MM.1S (cell line): ENCODE measurements around the gene MTMR12.

Experiments
- EZH2 ChIP-seq: fragments of 300-600 bp; sonication (generic); optimal IDR thresholded peaks from 2 replicates; pipeline ENCODE3; 2017; ENCODE audit warnings: low read depth, mild to moderate bottlenecking, antibody characterized with exemption, low read length, mixed read lengths
- EZH2phosphoT487 ChIP-seq: fragments of 300-600 bp; sonication (generic); IDR thresholded peaks from 2 replicates; pipeline ENCODE4 v1.6.1; 2018; ENCODE audit warnings: antibody characterized with exemption, low read length
- TF ChIP-seq, protein P1 (sequence below): fragments of 300-600 bp; sonication (generic); IDR thresholded peaks from 2 replicates; pipeline ENCODE4 v1.5.1; 2016; ENCODE audit warnings: antibody characterized with exemption, low read length, mixed read lengths

DNA sequence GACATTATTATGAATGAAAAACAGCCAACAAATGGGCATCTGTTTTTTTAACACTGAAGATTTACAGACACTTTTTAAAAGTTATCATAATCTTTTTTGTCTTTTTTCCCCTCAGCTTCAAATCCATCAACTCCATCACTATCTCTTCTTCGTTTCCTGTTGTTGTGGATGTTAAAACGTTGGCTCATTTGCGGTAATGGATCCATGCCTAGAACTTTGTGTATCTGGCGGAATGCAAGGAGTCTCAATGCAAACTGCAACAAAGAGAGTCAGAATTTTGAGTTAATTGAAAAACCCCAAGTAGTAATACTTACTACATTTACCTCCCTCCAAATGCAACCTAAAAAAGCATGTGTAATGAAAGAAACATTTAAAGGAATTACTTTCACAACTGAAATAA, 42.9 kb upstream of the MTMR12 start:
- TF ChIP-seq, protein P1, sequence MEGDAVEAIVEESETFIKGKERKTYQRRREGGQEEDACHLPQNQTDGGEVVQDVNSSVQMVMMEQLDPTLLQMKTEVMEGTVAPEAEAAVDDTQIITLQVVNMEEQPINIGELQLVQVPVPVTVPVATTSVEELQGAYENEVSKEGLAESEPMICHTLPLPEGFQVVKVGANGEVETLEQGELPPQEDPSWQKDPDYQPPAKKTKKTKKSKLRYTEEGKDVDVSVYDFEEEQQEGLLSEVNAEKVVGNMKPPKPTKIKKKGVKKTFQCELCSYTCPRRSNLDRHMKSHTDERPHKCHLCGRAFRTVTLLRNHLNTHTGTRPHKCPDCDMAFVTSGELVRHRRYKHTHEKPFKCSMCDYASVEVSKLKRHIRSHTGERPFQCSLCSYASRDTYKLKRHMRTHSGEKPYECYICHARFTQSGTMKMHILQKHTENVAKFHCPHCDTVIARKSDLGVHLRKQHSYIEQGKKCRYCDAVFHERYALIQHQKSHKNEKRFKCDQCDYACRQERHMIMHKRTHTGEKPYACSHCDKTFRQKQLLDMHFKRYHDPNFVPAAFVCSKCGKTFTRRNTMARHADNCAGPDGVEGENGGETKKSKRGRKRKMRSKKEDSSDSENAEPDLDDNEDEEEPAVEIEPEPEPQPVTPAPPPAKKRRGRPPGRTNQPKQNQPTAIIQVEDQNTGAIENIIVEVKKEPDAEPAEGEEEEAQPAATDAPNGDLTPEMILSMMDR, result no peak
- TF ChIP-seq EZH2, result no peak
- TF ChIP-seq EZH2phosphoT487, result no peak
